ENCODE results near the gene MYL12B.

GRCh38 chr18:3235846-3236245, 26.1 kb upstream of the MYL12B start:
- no peak for TF ChIP-seq EHMT2 (IDR thresholded peaks at IDR 0.05; ENCODE audit: low read depth)
- TF ChIP-seq, protein P1, sequence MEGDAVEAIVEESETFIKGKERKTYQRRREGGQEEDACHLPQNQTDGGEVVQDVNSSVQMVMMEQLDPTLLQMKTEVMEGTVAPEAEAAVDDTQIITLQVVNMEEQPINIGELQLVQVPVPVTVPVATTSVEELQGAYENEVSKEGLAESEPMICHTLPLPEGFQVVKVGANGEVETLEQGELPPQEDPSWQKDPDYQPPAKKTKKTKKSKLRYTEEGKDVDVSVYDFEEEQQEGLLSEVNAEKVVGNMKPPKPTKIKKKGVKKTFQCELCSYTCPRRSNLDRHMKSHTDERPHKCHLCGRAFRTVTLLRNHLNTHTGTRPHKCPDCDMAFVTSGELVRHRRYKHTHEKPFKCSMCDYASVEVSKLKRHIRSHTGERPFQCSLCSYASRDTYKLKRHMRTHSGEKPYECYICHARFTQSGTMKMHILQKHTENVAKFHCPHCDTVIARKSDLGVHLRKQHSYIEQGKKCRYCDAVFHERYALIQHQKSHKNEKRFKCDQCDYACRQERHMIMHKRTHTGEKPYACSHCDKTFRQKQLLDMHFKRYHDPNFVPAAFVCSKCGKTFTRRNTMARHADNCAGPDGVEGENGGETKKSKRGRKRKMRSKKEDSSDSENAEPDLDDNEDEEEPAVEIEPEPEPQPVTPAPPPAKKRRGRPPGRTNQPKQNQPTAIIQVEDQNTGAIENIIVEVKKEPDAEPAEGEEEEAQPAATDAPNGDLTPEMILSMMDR (IDR thresholded peaks at IDR 0.05): no peak
- TF ChIP-seq ZNF302 (CRISPR knock-in tag; IDR thresholded peaks at IDR 0.05): no peak
- TF ChIP-seq POLR2A (IDR thresholded peaks at IDR 0.05; ENCODE audit: low read length): no peak
- TF ChIP-seq RAD21 (conservative IDR thresholded peaks at IDR 0.05 in 1 of 2, IDR thresholded peaks at IDR 0.05 in 1 of 2): no peak
